Measurements from ENCODE around the gene CDK5RAP1.

CDK5RAP1 gene

GRCh38 chr20:33387177-33387576 is 14.1 kb downstream of the CDK5RAP1 start:
- no peak for DNase-seq

DNA sequence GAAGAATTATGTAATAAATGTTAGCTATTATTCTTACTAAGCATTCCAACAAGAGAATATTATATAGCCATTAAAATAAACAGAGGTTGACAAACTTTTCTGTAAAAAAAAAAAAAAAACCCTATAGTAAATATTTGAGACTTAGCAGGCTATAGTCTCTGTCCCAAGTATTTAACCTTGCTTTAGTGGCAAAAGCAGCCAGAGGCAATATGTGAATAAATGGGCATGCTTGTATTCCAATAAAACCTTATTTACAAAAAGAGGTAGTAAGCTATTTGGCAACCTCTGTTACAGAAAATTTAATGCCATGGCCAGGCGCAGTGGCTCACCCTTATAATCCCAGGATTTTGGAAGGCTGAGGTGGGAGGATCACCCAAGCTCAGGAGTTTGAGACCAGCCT is 14.6 kb downstream of the CDK5RAP1 start:
- DNase-seq = no peak

DNA sequence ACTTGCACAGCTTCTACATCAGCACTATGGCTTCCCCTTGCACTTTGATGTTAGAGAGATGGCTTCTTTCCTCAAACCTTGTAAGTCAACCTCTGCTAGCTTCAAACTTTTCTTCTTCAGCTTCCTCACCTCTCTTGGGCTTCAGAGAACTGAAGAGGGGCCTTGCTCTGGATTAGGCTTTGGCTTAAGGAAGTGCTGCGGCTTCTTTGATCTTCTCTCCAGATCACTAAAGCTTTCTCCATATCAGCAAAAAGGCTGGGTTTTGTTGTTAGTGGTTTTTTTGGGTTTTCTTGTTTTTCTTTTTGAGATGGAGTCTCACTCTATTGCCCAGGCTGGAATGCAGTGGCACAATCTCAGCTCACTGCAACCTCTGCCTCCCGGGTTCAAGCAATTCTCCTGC is 24.0 kb downstream of the CDK5RAP1 start:
- no peak for DNase-seq

GRCh38 chr20:33373735-33374605 is 27.3 kb downstream of the CDK5RAP1 start:
- DNase-seq = no peak

DNA sequence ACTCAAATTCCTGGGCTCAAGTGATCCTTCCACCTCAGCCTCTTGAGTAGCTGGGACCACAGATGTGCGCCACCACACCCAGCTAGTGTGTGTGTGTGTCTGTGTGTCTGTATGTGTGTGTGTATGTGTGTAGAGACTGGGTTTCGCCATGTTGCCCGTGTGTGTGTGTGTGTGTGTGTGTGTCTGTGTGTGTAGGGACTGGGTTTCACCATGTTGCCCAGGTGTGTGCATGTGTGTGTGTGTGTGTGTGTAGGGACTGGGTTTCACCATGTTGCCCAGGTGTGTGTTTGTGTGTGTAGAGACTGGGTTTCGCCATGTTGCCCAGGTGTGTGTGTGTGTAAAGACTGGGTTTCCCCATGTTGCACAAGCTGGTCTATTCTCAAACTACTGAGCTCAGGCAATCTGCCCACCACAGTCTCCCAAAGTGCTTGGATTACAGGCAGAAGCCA is 28.3 kb downstream of the CDK5RAP1 start:
- DNase-seq = no peak

- DNase-seq = no peak
Observed at GRCh38 chr20:33370291-33370690, 31.0 kb downstream of the CDK5RAP1 start.

DNA sequence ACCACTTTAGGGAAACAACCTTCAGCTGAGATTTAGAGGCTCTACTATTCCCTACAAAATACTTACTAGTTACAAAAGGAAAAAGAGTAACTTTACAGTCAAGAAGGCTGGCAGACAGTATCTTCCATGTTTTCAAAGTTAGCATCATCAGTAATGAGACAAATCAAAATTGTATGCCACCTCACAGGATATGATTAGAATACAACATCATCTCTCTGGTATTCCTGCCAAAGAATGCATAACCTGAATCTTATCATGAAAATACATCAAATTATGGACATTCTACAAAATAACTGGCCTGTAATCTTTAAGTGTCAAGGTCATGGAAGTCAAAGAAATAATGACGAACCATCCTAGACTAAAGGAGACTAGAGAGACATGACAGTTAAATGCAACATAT is 38.4 kb downstream of the CDK5RAP1 start:
- DNase-seq = no peak

GRCh38 chr20:33359399-33360261 is 41.7 kb downstream of the CDK5RAP1 start:
- DNase-seq = no peak

DNA sequence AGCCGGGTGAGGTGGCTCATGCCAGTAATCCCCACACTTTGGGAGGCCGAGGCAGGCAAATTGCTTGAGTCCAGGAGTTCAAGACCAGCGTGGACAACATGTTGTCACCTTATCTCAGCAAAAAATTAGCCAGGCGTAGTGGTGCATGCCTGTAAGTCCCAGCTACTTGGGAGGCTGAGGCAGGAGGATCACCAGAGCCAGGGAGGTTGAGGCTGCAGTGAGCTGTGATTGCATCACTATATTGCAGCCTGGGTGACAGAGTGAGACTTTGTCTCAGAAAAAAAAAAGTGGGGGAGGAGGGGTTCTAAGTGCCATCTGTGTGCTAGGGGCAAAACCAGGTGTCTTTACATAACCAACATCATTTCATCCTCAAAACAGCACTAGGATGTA is 48.3 kb downstream of the CDK5RAP1 start:
- DNase-seq = no peak

GRCh38 chr20:33352258-33353012 is 48.9 kb downstream of the CDK5RAP1 start:
- DNase-seq = no peak

GRCh38 chr20:33351696-33352095 is 49.6 kb downstream of the CDK5RAP1 start:
- no peak for DNase-seq

DNA sequence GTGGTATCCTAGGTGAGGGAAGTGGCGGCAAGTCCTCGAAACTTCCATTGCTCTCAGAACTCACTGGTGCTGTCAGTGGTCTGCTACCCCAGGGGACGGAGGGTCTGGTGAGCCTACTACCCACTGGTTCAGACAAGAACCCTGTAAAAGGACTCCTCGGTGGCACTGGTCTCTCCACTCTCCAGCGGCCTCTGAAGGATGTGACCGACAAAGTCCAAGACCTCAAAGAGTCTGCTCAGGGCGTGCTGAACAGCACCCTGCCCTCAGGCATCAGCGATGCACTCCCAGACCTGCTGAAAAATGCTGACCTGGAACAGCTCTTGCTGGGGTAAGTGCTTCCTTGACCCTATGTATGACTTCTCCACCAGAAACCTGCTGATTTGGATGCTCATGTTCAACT is 51.8 kb downstream of the CDK5RAP1 start:
- no peak for DNase-seq

DNA sequence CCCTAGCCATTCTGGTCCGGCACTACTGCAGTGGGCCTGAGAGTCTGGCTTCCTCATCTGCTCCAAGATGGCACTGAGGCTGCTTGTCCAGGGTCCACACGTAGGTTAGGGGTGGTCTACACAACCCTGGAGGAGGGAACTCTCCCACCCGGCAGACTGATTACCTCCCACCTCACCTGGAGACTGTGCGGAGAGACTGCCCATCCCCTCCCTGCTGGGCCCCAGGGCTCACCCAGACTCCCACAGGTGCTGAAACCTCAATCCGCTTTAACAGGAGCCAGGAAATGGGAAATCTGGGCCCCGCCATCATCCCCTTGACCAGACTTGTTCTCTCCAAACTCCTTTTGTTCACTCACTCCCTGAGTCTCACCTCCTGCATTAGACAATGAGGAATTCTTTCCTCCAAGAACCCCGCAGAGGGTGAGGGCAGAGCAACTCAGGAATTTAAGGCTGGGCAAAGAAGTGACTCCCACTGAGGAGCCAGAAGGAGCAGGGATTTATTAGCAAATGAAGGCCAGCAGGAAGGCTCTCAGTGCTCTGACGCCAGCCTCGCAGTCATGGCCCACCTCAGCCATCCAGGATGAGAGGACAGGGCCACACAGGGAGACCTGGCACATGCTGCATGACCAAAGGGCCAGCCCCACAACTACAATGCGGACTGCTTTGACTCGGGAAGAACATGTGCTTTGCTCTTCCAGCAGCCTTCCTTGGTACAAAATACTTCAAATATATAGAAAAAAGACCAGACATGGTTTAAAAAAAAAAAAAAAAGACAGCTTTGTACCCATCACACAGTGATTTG is 53.0 kb downstream of the CDK5RAP1 start:
- no peak for DNase-seq

GRCh38 chr20:33345342-33345741 is 56.0 kb downstream of the CDK5RAP1 start:
- DNase-seq = no peak

DNA sequence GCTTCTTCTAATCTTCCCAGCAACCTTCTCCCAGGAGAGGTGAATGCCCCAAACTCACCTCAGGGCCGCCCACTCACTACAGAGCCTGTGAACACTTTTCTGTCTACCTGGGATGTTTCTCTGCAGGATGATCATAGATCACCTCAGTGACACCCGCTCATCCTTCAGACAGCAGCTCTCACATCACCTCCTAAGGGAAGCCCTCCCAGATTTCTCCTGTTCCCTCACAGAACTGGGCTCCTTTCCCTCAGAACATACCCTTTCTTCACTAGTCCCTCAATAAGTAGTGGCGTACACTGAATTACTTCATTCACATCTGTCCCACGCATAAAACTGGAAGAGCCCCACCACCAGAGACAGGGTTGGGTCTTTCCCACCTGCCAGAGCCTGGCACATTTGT is 57.8 kb downstream of the CDK5RAP1 start:
- no peak for DNase-seq

DNA sequence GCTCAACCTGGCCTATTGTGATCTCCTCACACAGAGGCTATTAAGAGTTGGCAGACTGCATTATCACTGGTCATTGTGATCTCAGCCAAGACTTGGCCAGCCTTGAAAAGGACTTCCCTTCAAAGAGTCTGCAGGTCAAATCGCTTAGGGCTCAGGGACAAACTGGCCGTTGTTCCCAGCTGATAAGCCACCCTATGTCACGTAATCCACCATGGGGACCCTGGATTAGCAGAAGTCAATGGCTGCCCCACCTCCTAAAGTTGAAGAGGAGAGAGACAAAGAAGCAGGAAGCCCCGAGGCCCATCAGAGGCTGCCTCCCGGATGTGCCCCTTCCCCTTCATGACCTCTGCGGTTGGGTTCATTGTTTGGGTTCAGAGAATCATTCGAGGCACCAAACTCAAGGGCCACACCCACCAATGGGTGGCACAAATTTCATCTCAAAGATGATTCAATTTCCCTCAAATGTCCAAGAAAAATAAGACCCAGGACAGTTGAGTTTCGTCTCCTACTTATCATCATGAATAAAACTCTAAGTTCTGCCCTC is 61.7 kb downstream of the CDK5RAP1 start:
- DNase-seq = no peak

- DNase-seq = no peak
Observed at GRCh38 chr20:33338467-33339258, 62.7 kb downstream of the CDK5RAP1 start.

GRCh38 chr20:33337531-33338165 is 63.7 kb downstream of the CDK5RAP1 start:
- DNase-seq = no peak

DNA sequence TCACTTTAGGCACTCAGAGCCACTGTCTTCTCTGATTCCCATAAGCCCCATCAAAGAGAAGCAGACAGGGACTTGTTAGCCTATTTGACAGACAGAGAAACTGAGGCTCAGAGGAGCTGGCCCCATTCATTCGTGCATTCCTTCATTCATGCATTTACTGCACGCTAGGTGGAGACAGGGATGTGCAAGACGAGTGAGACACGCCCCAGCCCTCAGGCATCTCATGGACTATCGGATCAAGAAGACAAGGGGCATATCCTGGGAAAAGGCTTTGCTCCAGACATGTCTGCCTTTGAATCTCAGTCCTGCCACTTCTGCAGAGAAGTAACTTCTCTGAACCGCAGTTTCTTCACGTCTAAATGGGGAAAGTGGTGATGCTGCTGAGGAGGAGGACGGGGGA is 64.2 kb downstream of the CDK5RAP1 start:
- DNase-seq = no peak

DNA sequence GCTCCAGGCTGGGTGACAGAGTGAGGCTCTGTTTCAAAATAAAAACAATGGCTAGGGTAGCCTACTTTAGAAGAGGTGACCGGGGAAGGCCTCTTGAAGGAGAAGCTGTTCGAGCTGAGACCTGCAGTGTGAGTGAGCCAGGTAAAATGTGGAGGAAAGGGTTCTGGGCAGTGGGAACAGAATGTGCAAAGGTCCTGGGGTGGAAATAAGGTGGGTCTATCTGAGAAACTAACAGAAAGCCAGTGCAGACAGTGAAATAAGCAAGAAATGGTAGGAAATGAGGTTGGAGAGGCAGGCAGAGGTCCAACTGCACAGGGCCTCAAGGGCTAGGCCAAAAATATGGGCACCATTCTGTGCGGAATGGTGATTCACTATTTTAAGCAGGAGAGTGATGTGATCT is 64.9 kb downstream of the CDK5RAP1 start:
- no peak for DNase-seq
